NCI-H187 (cell line): ENCODE data around the gene DMXL1.

Experiments used
- DNase-seq, 2 experiments: peaks; one replicate each; lab custom pipeline; 2025; lab: John Stamatoyannopoulos, UW

Gene DMXL1, protein sequence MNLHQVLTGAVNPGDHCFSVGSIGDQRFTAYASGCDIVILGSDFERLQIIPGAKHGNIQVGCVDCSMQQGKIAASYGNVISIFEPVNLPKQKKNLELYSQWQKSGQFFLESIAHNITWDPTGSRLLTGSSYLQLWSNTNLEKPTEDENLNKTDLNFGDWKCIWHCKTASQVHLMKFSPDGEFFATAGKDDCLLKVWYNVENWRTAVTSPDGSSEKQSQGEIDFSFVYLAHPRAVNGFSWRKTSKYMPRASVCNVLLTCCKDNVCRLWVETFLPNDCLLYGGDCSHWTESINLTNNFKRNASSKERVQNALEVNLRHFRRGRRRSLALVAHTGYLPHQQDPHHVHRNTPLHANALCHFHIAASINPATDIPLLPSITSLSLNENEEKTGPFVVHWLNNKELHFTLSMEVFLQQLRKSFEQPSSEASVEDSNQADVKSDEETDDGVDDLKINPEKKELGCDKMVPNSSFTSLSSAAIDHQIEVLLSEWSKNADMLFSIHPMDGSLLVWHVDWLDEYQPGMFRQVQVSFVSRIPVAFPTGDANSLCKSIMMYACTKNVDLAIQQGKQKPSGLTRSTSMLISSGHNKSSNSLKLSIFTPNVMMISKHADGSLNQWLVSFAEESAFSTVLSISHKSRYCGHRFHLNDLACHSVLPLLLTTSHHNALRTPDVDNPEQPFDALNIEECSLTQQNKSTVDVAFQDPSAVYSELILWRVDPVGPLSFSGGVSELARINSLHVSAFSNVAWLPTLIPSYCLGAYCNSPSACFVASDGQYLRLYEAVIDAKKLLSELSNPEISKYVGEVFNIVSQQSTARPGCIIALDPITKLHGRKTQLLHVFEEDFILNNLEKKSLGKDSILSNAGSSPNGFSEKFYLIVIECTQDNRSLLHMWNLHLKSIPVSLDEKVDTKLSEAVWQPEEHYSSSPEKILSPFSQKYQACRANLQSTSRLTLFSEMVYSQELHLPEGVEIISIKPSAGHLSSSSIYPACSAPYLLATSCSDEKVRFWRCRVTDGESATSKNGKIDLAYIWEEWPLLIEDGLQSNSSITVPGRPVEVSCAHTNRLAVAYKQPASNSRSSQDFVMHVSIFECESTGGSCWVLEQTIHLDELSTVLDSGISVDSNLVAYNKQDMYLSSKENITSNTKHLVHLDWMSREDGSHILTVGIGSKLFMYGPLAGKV (N-terminal part only)

GRCh38 chr5:119070828-119071560, at the start of gene DMXL1:
Gene DMXL1, plus strand, starts transcription at chr5:119071087. Its CDS starts 483 bp downstream, at chr5:119071570.
- peak; percentile 92 to 94 for DNase-seq

DNA sequence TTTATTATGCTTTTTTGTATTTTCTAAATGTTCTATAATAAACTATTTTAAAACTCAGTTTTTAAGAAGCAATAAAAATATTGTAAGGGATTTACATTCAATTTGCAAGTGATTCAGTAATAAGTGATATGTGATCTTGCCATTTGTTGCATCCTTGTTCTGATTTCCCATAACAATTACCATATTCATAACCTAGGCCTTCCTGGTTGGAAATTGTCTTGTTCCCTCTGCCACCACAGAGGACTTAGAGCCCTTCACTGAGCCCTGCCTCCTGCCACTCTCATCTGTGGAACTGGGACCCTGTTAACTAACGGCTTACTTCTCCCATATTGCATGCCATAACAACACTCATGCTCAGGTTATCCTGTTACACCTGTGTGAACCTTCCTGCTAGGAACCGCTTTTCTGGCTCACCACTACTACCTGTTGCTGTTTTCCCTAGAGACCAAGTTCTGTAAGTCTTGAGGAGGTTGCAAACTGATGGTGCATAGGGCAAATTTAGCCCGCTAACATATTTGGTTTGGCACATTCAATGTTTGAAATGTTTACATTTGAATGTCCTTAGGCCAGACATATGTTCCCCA, 49.6 kb upstream of the DMXL1 start:
- no peak for DNase-seq

- no peak for DNase-seq
Observed at GRCh38 chr5:119022017-119022745, 48.7 kb upstream of the DMXL1 start.

- DNase-seq: no peak
Observed at GRCh38 chr5:119022773-119023172, 48.1 kb upstream of the DMXL1 start.

DNA sequence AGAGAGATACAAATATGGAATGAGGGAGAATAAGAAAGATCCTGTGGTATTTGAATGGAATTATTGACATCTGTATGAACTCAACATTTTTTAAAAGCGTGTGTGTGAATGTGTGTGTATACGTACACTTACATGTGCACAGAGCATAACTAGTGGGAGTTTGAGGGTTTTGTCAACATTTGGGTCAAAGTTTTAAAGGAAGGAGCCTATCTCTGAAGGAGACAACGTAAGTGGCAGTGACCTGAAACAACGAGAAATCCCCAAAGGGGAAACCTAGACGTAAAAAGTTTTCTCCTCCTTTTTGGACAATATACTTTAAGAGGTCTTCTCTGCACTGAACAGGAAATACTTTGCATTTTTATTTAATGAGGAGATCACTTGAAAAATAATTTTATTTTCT, 42.3 kb upstream of the DMXL1 start:
- no peak for DNase-seq

- DNase-seq: no peak
Observed at GRCh38 chr5:119031011-119031886, 39.6 kb upstream of the DMXL1 start.

DNA sequence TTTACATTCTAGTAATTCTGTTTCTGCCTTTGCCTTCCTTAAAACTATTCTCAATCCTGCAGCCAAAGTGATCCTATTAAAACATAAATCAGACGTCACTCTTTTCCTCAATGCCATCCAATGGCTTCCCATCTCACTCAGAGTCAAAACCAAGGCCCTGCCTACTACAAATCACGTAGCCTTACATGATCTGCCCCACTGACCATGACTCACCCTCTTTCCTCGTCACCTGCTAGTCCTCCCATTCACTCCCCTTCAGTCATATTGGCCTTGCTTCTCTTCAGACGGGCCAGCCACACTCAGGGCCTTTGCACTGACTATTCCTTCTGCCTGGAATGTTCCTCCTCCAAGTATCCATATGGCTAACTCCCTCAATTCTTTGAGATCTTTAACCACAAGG, 39.0 kb upstream of the DMXL1 start:
- DNase-seq: no peak

- no peak for DNase-seq
Observed at GRCh38 chr5:119032656-119033055, 38.2 kb upstream of the DMXL1 start.

DNA sequence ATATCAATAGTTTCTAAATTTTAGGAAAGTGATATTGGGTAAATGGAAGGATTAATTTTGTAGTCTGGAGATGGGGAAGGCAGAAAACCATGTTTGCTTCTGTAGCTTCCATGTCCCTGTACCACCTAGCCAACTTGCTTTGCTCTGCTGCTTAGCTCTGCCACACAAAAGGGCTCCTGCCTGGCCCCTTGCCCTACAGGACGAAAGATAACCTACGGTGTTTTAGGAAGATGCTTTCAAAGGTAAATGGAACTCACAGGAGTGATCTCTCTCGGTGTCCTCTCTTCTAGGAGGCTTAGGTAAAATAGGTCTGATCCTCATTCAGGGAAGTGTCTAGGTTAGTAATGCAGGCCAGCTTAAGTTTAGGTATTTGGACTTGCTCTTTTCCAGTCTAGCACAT, 37.8 kb upstream of the DMXL1 start:
- no peak for DNase-seq

DNA sequence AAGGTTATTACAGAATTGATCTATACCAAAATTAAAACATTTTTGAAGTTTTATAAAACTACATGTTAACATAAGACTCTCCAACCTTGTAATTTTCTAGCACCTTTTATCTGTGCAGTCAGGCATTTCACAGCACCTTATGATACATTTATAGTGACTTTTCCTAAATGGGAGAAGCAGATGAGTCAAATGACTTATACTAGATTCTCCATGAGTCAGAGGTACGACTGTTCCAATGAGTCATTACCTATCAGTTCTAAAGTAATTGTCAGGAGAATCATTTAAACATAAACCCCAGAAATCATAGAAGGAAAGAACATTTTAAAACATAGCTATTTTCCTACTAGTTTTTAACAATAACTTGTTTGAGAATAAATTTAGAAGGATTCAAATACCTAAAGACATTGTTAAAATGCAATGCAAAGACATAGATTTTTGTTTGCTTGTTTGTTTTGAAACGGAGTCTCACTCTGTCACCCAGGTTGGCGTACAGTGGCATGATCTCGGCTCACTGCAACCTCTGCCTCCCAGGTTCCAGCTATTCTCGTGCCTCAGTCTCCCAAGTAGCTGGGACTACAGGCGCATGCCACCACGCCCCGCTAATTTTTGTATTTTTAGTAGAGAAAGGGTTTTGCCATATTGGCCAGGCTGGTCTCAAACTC, 34.7 kb upstream of the DMXL1 start:
- DNase-seq: no peak

GRCh38 chr5:119037496-119038215, 33.2 kb upstream of the DMXL1 start:
- DNase-seq: no peak

DNA sequence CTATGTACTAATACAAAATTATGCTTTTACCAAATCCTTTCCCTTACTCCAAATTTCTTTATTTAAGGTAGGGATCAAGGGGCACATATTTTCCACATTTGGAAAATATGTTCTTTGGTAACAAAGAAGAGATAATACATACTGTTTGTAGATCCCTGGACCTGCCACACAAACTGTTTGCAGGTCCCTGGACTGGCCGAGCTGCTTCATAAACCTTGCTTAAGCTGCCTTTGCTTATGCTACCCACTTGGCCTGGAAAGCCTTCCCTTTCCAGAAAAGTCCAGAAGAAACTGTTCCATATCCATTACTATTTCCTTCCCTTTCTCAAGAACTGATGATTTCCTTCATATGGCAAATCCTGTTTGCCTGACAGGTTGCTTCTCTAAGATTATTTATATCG, 22.6 kb upstream of the DMXL1 start:
- no peak for DNase-seq

- DNase-seq: no peak
Observed at GRCh38 chr5:119049824-119050449, 20.9 kb upstream of the DMXL1 start.

GRCh38 chr5:119054101-119054500, 16.8 kb upstream of the DMXL1 start:
- no peak for DNase-seq

- no peak for DNase-seq
Observed at GRCh38 chr5:119055294-119055693, 15.6 kb upstream of the DMXL1 start.

DNA sequence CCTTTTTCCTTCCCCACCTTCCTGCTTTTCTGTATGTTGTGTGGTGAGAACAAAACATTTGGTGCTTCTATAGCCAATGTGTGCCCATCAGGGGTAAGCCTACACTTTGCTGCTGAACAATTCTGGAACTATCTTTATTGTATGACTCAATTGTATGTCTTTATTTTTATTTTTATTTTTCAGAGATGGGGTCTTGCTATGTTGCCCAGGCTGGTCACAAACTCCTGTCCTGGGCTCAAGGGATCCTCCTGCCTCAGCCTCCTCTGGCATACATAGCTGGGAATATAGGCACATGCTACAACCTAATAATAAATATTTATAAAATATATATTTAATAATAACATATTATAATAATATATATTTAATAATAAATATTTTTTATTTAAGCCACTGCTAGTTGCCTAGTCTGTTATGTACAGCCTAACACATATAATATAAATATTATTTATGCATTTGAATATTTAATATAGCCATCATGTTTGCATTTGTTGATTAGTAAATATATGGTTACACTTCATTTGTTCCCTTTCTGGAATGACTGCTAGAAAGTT, 11.8 kb upstream of the DMXL1 start:
- no peak for DNase-seq

DNA sequence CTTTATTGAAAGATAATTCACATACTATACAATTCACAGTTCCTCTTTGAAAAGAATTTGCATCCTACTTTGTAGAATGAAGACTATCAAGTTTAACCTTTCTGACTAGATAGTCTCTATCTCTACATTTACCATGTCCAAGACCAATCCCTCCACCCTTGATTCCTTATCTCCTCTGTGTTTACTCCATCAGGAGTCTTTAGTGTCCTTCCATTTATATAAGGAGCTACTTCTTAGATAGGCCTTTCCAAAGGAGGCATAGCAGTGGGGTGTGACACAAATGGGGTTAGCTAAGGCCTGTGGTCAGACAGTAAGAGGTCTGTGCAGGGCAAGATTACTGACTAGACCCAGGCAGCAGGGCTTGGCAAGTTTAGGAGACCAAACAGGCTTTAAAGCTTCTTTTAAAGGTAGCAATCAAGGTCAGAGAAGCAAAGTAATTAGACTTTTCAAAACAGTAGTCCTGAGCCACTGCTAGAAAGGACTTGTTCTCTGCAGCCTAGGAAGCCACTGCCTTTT, 11.1 kb upstream of the DMXL1 start:
- DNase-seq: no peak
